Activated T-cell treated with anti-CD3 and anti-CD28 coated beads for 24 hours (primary cell): ENCODE measurements around the gene NFAT5.
"Not testable (repeated sequence)": the region's sequence is repeated elsewhere in the genome, so short reads cannot be mapped to it uniquely, and the experiment has no call there.

Source experiments
- DNase-seq: peaks from one replicate; pipeline ENCODE4 v3.0.0-alpha.2; 2020; ENCODE audit warnings: low read depth

The NFAT5 gene

GRCh38 chr16:69553332-69553731, 12.4 kb upstream of the NFAT5 start:
- no peak for DNase-seq

- no peak for DNase-seq
These were observed 11.3 kb upstream of the NFAT5 start for GRCh38 chr16:69554495-69554894.

DNA sequence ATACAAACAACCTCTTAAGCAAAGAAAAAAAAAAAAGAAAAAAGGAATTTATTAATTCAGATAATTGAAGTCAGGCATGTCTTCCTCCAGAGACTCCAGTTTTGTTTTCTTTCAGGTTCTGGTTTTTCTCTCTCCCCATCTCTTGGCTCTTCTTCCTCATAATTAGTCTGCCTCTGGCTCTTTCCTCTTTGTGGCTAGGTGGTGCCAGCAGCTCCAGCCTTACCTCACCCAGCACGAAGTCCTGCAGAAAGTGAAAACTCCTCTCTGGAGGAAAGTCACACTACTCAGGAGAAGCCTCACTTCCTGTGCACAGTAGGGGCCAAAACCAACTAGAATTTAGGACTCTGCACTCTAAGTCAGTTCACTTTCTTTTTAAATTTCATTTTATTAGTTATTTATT, 10.3 kb upstream of the NFAT5 start:
- no peak for DNase-seq

DNA sequence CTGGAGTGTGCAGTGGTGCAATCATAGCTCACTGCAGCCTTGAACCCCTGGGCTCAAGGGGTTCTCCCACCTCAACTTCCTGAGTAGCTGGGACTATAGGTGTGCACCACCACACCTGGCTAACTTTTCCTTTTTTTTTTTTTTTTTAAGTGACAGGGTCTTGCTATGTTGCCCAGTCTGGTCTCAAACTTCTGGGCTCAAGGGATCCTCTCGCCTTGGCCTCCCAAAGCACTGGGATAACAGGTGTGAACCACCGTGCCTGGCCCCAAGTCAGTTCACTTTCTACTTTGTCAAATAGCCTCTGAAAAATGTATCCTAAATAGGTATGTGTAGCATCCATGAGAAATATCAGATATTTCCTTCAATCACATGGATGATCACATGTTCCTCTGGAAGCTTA, 9.9 kb upstream of the NFAT5 start:
- DNase-seq, result no peak

DNA sequence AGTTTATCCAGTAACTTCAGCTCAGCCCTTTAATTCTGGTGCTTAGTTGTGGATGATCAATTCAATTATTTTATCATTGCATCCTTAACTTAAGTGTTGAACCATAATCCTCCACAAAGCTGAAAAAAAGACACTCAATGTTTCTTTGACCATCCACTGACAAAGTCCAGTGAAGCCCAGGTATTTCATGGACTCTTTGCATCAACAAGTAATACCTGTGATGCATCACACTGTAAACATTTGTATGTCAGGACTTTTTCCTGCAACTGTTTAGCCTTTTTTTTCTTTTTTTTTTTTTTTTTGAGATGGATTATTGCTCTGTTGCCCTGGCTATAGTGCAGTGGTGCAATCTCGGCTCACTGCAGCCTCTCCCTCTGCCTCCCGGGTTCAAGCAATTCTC, 6.6 kb upstream of the NFAT5 start:
- DNase-seq, result no peak

DNA sequence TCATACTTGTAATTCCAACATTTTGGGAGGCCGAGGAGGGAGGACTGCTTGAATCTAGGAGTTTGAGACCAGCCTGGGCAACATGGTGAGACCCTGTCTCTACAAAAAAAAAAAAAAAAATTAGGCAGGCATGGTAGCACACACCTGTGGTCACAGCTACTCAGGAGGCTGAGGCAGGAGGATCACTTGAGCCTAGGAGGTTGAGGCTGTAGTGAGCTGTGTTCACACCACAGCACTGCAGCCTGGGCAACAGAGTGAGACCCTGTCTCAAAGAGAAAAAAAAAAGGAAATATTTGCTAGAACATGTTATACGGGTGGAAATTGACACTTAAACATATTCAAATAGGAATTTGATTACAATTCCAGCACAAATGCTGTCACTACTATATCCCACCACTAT, 4.4 kb upstream of the NFAT5 start:
- DNase-seq, result not testable (repeated sequence)

DNA sequence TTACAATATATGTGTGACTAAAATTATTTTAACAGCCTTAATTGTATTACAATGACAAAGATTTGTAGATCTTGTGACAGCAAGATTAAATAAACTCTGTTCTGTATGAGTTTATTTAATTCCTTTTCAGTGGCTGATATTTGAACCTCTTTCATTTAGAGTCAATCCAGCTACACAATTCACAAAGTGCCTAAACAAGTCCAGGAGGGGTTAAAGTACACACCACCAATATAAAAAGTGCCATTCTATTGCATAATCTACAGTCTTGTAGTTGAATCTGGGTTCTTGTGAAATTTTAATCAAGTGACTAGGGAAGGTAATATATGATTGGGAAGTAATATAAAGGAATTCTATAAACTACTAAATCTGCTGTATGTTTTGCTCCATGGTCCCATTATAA, 3.9 kb upstream of the NFAT5 start:
- DNase-seq, result no peak

- no peak for DNase-seq
These were observed 3.0 kb upstream of the NFAT5 start for GRCh38 chr16:69562813-69563212.

DNA sequence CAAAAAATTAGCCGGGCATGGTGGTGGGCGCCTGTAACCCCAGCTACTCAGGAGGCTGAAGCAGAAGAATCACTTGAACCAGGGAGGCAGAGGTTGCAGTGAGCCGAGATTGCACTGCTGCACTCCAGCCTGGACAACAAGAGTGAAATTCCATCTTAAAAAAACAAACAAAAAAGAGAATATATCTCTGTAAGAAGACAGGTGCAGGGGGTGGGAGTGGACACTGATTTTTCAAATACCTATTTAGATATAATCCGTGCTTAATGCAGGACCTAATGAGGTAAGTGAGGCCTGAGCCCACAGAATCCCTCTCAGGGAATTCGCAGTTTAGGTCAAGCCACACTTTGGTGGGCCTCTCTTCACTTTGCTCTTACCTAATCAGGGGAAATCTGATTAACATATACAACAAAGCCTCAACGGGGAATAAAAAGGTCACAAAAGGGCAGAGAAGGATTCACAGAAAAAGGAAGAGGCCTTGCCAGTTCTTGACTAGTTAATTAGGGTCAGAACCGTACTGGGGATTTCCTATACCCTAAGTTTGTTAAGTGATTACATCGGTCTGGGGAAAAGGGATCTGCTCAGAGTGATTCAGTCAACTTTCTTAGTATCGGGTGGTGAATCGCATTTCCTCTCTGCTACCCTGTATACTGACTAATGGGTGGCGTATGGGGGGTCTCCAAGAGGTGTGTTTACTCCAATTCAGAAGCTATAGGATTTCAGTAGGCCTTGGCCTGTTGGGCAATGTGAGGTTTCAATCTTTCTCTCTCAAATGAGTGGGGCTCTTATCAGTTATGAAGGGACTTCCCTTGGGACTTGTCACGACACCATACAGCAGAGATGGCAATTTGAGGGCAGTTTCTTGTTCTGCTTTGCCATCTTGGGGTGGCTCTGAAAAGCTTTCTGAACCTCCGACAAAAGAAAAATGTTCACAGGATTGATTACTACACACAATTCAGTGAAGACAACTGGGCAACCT, 1.9 kb upstream of the NFAT5 start:
- DNase-seq, result peak; percentile 67

DNA sequence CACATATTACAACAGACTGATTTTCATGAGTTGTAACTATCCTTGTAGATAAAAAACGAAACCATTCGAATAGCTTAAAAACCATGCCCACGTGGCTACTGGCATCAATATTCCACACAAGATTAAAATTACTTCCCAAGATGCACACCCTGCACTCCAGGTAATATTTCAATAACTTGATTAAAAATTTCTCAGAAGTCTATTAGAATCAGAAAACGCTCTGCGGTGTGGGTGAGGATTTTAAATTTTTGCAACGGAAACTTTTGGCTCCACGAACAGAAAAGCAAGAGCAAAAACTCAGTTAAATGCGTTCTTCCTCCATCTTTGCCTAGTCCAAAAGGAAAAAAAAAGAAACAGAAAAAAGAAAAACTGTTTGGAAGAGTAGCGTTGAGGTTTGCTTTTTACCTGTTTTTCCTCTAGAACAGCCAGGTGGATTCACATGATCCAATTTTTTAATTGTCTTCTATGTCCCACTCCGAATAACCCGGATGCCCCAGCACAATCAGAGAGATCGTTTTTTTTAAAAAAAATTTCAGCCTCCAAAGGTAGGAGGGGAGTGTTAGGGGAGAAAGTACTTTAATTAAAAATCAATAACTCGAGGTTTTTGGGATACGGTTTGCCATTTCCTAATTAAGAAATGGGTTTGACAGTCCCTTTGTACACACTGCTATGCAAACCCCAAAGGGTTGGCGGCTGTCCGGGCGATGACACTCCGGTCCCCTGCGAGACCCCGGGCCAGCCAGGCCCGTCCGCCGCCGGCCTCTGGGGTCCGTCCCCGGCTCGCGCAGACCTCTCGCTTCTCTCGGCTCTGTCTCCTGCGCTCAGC, 708 bp upstream of the NFAT5 start:
- DNase-seq, result no peak

DNA sequence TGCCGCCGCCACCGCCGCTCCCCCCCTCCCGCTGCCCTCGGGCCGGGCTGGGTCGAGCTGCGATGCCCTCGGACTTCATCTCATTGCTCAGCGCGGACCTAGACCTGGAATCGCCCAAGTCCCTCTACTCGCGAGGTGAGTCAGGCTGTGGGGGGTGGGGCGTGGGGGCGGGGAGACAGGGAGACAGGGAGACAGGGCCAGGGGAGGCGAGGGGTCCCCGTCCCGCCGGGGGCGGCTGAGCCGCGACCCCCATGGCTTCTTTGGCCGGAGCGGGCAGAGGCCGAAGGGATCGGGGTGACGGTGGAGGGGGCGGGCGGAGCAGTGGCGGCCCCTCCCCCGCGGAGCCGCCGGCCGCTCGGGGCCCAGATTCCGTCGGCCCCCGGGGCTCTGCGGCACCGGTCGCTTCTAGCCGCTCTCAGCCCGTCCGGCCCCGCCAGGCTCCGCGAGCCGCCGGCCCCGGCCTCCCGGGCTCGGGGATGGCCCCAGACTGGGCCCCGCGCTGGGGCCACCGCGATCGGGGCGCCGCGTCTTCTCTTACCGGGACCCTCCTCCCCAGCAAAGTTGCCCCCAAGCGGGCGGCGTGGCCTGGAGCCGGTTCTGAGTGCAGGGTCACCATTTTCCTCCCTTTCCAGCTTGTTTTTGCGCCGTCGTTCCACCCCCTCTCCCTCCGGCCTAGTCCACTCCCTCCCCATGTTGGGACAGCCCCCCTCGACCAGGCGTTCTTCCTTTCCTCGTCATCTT, 644 bp downstream of the NFAT5 start:
- DNase-seq, result peak; percentile 19

GRCh38 chr16:69566981-69567680, 1.4 kb downstream of the NFAT5 start:
- no peak for DNase-seq

GRCh38 chr16:69568676-69569075, 2.9 kb downstream of the NFAT5 start:
- DNase-seq, result no peak

DNA sequence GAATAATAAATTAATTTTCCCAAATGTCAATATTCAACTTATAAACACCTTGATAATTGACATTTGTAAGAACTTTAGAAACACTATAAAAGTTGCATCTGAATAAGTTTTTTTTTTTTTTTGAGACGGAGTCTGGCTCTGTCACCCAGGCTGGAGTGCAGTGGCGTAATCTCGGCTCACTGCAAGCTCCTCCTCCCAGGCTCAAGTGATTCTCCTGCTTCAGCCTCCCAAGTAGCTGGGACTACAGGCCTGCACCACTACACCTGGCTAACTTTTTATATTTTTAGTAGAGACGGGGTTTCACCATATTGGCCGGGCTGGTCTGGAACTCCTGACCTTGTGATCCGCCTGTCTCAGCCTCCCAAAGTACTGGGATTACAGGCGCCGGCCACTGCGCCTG, 13.0 kb downstream of the NFAT5 start:
- not testable (repeated sequence) for DNase-seq

DNA sequence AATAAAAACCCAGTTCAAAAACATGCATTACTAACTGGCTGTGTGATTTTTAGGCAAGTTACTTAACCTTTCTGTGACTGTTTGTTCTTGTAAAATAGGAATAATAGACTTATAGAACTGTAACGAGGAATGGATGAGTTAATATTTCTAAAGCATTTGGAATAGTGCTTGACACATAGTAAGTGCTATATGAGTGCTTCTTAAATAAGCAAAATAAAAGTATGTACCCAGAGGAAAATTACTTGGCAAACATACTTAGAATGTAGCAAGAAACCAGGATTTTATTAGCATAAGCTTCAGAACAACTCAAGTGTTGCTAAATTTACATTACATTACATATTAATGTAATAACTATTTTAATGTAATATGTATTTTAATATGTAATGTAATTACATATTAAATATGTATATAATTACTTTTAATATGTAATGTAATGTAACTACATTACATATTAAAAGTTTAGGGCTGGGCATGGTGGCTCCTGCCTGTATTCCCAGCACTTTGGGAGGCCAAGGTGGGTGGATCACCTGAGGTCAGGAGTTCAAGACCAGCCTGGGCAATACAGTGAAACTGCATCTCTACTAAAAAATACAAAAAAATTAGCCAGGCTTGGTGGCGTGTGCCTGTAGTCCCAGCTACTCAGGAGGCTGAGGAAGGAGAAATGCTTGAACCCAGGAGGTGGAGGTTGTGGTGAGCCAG, 14.2 kb downstream of the NFAT5 start:
- DNase-seq, result no peak

DNA sequence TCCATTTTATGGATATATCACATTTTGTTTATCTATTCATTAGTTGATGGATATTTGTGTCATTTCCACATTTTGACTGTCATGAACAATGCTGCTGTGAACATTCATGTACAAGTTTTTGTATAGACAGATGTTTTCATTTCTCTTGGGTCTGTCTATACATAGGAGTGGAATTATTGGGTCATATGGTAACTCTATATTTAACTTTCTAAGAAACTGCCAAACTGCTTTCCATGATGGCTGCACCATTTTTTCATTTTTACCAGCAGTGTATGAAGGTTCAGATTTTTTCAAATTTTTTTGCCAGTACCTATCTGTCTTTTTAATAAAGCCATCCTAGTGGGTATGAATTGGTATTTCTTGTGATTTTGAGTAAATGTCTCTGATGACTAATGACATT, 15.5 kb downstream of the NFAT5 start:
- no peak for DNase-seq

DNA sequence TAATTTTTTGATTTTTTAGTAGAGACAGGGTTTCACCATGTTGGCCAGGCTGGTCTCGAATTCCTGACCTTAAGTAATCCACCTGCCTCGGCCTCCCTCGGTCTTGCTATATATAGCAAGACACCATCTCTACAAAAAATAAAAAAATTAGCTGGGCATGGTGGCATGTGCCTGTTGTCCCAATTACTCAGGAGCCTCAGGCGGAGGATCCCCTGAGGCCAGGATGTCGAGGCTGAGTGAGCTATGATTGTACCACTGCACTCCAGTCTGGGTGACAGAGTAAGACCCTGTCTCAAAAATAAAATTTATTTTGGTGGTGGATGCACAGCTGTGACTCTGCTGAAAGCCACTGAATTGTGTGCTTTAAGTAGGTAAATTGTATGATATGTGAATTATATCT, 18.7 kb downstream of the NFAT5 start:
- DNase-seq, result not testable (repeated sequence)

GRCh38 chr16:69589434-69590269, 23.9 kb downstream of the NFAT5 start:
- no peak for DNase-seq

DNA sequence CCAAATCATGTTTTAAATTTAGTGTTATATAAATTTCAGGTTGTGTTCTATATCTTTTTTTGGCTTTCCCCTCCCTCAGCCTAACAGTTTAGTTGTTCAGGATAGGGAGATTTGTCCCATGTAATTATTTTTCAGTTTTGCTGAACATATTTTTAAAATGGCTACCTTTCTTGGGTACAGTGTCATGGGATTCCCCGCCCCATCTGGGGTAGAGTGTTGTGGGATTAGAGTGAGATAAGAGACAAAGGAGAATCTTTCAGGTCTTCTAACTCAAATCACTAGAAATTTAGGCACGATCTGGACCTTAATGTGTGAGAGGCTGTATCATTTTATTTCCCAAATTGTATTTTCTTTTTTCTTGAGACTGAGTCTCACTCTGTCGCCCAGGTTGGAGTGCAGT, 24.8 kb downstream of the NFAT5 start:
- no peak for DNase-seq

DNA sequence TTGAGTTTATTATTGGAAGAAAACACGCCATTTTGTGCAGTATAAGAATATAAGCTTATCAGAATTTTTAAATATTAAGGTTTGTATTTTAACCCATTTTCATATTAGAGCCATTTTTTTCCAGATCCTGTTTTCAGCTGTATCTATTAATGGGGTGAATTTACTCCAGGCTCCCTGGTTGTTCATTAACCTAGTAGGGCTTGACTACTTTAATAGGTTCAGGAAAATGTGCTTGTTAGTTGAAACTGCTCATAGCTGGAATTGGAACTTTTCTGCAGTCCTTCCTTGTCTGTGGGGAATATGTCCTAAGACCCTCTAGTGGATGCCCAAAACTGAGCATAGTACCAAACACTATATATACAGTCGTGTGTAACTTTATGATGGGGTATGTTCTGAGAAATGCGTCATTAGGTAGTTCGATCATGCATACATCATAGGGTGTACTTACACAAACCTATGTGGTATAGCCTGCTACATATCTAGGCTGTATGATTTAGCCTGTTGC, 28.0 kb downstream of the NFAT5 start:
- DNase-seq, result no peak
